H9 (cell line): ENCODE results near the gene DPP10. TPM values are rescaled to one million over a fixed set of nuclear protein-coding genes. Genes with fewer than 3 reads are reported as not detected.

Experiments used
- DNase-seq: peaks from one replicate; pipeline ENCODE4 v3.0.0-alpha.2; 2017
- H2AFZ ChIP-seq: one replicate; pipeline ENCODE4 v1.6.1; 2013; ENCODE audit warnings: mild to moderate bottlenecking, low read length, control low read depth, moderate library complexity
- H2AK5ac ChIP-seq: 2 replicates; pipeline ENCODE4 v1.6.1; 2013; ENCODE audit warnings: low read length, control low read depth, mixed read lengths; ENCODE audit not compliant: insufficient read length
- H2BK120ac ChIP-seq: one replicate; pipeline ENCODE4 v1.6.1; 2013; ENCODE audit warnings: low read depth, mild to moderate bottlenecking, low read length, control low read depth, inconsistent platforms; ENCODE audit not compliant: poor library complexity, severe bottlenecking
- H2BK12ac ChIP-seq: 2 replicates; pipeline ENCODE4 v1.6.1; 2013; ENCODE audit warnings: low read length, control low read depth, mixed read lengths, low read depth; ENCODE audit not compliant: insufficient read length
- H2BK15ac ChIP-seq: 2 replicates; pipeline ENCODE4 v1.6.1; 2013; ENCODE audit warnings: low read depth, low read length, control low read depth
- H2BK20ac ChIP-seq: one replicate; pipeline ENCODE4 v1.6.1; 2013; ENCODE audit warnings: low read depth, mild to moderate bottlenecking, low read length, control low read depth, inconsistent platforms; ENCODE audit not compliant: poor library complexity, severe bottlenecking
- H2BK5ac ChIP-seq: 2 replicates; pipeline ENCODE4 v1.6.1; 2013; ENCODE audit warnings: low read length, control low read depth, mixed read lengths; ENCODE audit not compliant: insufficient read length
- H3K14ac ChIP-seq: 2 replicates; pipeline ENCODE4 v1.6.1; 2013; ENCODE audit warnings: low read length, control low read depth; ENCODE audit not compliant: insufficient read depth
- H3K18ac ChIP-seq: 2 replicates; pipeline ENCODE4 v1.6.1; 2013; ENCODE audit warnings: low read depth, mild to moderate bottlenecking, mixed read lengths, low read length, control low read depth; ENCODE audit not compliant: insufficient read length
- H3K23ac ChIP-seq: 2 replicates; pipeline ENCODE4 v1.6.1; 2013; ENCODE audit warnings: low read length, control low read depth, mixed read lengths, low read depth; ENCODE audit not compliant: insufficient read length
- H3K23me2 ChIP-seq: 2 replicates; pipeline ENCODE4 v1.6.1; 2013; ENCODE audit warnings: low read depth, mild to moderate bottlenecking, mixed read lengths, low read length, control low read depth; ENCODE audit not compliant: insufficient read length, poor library complexity, severe bottlenecking
- H3K27ac ChIP-seq: 2 replicates; pipeline ENCODE4 v1.5.1; 2013; ENCODE audit warnings: low read length, control low read depth, mixed read lengths, low read depth; ENCODE audit not compliant: insufficient read length
- H3K27me3 ChIP-seq: 2 replicates; pipeline ENCODE4 v1.6.1; 2013; ENCODE audit warnings: low read length, control low read depth, inconsistent platforms; ENCODE audit not compliant: insufficient read depth
- H3K4ac ChIP-seq: 2 replicates; pipeline ENCODE4 v1.6.1; 2013; ENCODE audit warnings: low read depth, mild to moderate bottlenecking, control low read depth, inconsistent platforms, low read length, moderate library complexity
- H3K4me1 ChIP-seq: 2 replicates; pipeline ENCODE4 v1.6.1; 2013; ENCODE audit warnings: low read length, control low read depth, inconsistent platforms; ENCODE audit not compliant: insufficient read depth
- H3K4me2 ChIP-seq: 2 replicates; pipeline ENCODE4 v1.6.1; 2013; ENCODE audit warnings: low read length, control low read depth, mixed read lengths; ENCODE audit not compliant: insufficient read length, insufficient read depth
- H3K56ac ChIP-seq: 2 replicates; pipeline ENCODE4 v1.6.1; 2013; ENCODE audit warnings: low read depth, mild to moderate bottlenecking, mixed read lengths, low read length, control low read depth; ENCODE audit not compliant: insufficient read length
- H3K79me1 ChIP-seq: 2 replicates; pipeline ENCODE4 v1.6.1; 2013; ENCODE audit warnings: low read depth, mild to moderate bottlenecking, moderate library complexity, low read length, control low read depth, inconsistent platforms; ENCODE audit not compliant: insufficient read depth, poor library complexity, severe bottlenecking
- H3K79me2 ChIP-seq: 2 replicates; pipeline ENCODE4 v1.6.1; 2013; ENCODE audit warnings: low read length, control low read depth, inconsistent platforms; ENCODE audit not compliant: insufficient read depth
- H3K9ac ChIP-seq: 2 replicates; pipeline ENCODE4 v1.6.1; 2013; ENCODE audit warnings: low read length, control low read depth, mixed read lengths; ENCODE audit not compliant: insufficient read length; ENCODE audit errors: extremely low read depth
- H3K9me3 ChIP-seq: one replicate; pipeline ENCODE4 v1.6.1; 2013; ENCODE audit warnings: low read depth, low read length, inconsistent platforms; ENCODE audit not compliant: control insufficient read depth
- H3T11ph ChIP-seq: one replicate; pipeline ENCODE4 v1.6.1; 2013; ENCODE audit warnings: mild to moderate bottlenecking, low read length, control low read depth, inconsistent platforms
- H4K20me1 ChIP-seq: one replicate; pipeline ENCODE4 v1.6.1; 2013; ENCODE audit not compliant: control insufficient read depth, insufficient read length, insufficient read depth
- H4K5ac ChIP-seq: 2 replicates; pipeline ENCODE4 v1.6.1; 2013; ENCODE audit warnings: low read depth, mild to moderate bottlenecking, mixed read lengths, low read length, control low read depth; ENCODE audit not compliant: insufficient read length
- H4K8ac ChIP-seq: replicated peaks from 2 replicates; pipeline ENCODE4 v1.6.1; 2013; ENCODE audit warnings: low read length, control low read depth, mixed read lengths, low read depth; ENCODE audit not compliant: insufficient read length
- H4K91ac ChIP-seq: 2 replicates; pipeline ENCODE4 v1.6.1; 2013; ENCODE audit warnings: low read depth, mild to moderate bottlenecking, moderate library complexity, mixed read lengths, low read length, control low read depth; ENCODE audit not compliant: insufficient read length
- H3K27ac Mint-ChIP-seq, 3 experiments: 2 replicates in 2 of 3; 3 replicates in 1 of 3; pipeline ENCODE4 v1.8.0; 2020 to 2021; ENCODE audit warnings: mixed read lengths in 3 of 3, mild to moderate bottlenecking in 1 of 3, moderate library complexity in 1 of 3
- H3K27me3 Mint-ChIP-seq: 2 replicates; pipeline ENCODE4 v1.8.0; 2021; ENCODE audit warnings: low read depth, mild to moderate bottlenecking, moderate library complexity, mixed read lengths
- H3K36me3 Mint-ChIP-seq, 3 experiments: 2 replicates in 2 of 3; 3 replicates in 1 of 3; pipeline ENCODE4 v1.8.0; 2020 to 2021; ENCODE audit warnings: low read depth in 3 of 3, mixed read lengths in 3 of 3; ENCODE audit not compliant: insufficient read depth in 1 of 3
- H3K4me1 Mint-ChIP-seq, 2 experiments: 2 replicates each; pipeline ENCODE4 v1.8.0; 2020; ENCODE audit warnings: mixed read lengths in 2 of 2
- H3K4me3 Mint-ChIP-seq, 2 experiments: 2 replicates in 1 of 2; 3 replicates in 1 of 2; pipeline ENCODE4 v1.8.0; 2020 to 2021; ENCODE audit warnings: mild to moderate bottlenecking in 2 of 2, mixed read lengths in 2 of 2, moderate library complexity in 1 of 2
- H3K9me3 Mint-ChIP-seq, 2 experiments: 2 replicates in 1 of 2; 3 replicates in 1 of 2; pipeline ENCODE4 v1.8.0; 2020; ENCODE audit warnings: mild to moderate bottlenecking in 2 of 2, mixed read lengths in 2 of 2, moderate library complexity in 1 of 2
- CTCF ChIP-seq: fragments of 200-600 bp; sonication (generic); conservative IDR thresholded peaks from 3 replicates; pipeline ENCODE4 v1.8.0; 2021; ENCODE audit warnings: antibody characterized with exemption, mild to moderate bottlenecking
- total RNA-seq: library from RNA; stranded (reverse); gene quantifications from 2 replicates; pipeline ENCODE4 v1.2.1, GENCODE V29; 2021

Gene DPP10
- total RNA-seq, 1 experiment from 2014 or later: 11.3 TPM

- Histone ChIP-seq H3K79me1 (no peaks in the 10 kb centered on the region), H2BK15ac (no peak overlapping the region), H3K79me2 (no peaks in the 10 kb centered on the region), H3K56ac (no peak overlapping the region), H3K27ac (no peak overlapping the region), H3K4me2 (no peak overlapping the region), H3K14ac (no peak overlapping the region), H2BK120ac (no peak overlapping the region), H3K18ac (no peak overlapping the region), H3K27me3 (no peaks in the 10 kb centered on the region), H2BK20ac (no peak overlapping the region), H4K20me1 (no peaks in the 10 kb centered on the region), H3K23me2 (no peaks in the 10 kb centered on the region), H3K4me1 (no peaks in the 10 kb centered on the region), H4K91ac (no peak overlapping the region), H3K4ac (no peak overlapping the region), H2AFZ (no peak overlapping the region), H3K9me3 (no peaks in the 10 kb centered on the region), H4K8ac (no peak overlapping the region), H2AK5ac (no peak overlapping the region), H3T11ph (no peak overlapping the region), H3K9ac (no peak overlapping the region), H3K23ac (no peak overlapping the region), H2BK5ac (no peak overlapping the region), H2BK12ac (no peak overlapping the region), H4K5ac (no peak overlapping the region)
- H3K4me1 Mint-ChIP-seq: no peaks in the 10 kb centered on the region
- DNase-seq: no peak
- no peaks in the 10 kb centered on the region; the same call in none of the 2 replicates for H3K27me3 Mint-ChIP-seq
- TF ChIP-seq CTCF: no peak
- peaks cover 0 to 7% (median 0%) of the 10 kb centered on the region in 3 experiments; a peak in 2 of 7 replicates for H3K36me3 Mint-ChIP-seq
- 0 out of 5 replicates have a peak, but pooled peaks cover 0 to 2% of the 10 kb centered on the region in 2 experiments for H3K9me3 Mint-ChIP-seq
- no peak overlapping the region for H3K4me3 Mint-ChIP-seq
- H3K27ac Mint-ChIP-seq: no peak overlapping the region
These were observed 65.3 kb downstream of the DPP10 start for GRCh38 chr2:114507744-114508143.
